ENCODE data around the gene PDE4D.

GRCh38 chr5:59661311-59661710, 232.2 kb downstream of the PDE4D start:
- TF ChIP-seq CTCF (IDR thresholded peaks at IDR 0.05) = no peak
- no peak for TF ChIP-seq POLR2A (IDR thresholded peaks at IDR 0.05)
